Gastroesophageal sphincter (tissue), 3 donors: ENCODE measurements around the gene TMUB2.

Experiments
- CTCF ChIP-seq, 4 experiments: fragments of 200-600 bp in 2 of 4; fragments of 450-650 bp in 2 of 4; sonication (generic) in 1 of 4; IDR thresholded peaks; one replicate each; pipeline ENCODE4 v1.5.1; 2017 to 2019; ENCODE audit warnings: antibody characterized with exemption in 4 of 4, mild to moderate bottlenecking in 2 of 4, moderate library complexity in 2 of 4
- POLR2A ChIP-seq, 2 donors: fragments of 450-650 bp; IDR thresholded peaks; one replicate each; pipeline ENCODE4 v1.6.1; 2017; ENCODE audit warnings: antibody characterized with exemption in 2 of 2, mild to moderate bottlenecking in 2 of 2, moderate library complexity in 1 of 2

DNA sequence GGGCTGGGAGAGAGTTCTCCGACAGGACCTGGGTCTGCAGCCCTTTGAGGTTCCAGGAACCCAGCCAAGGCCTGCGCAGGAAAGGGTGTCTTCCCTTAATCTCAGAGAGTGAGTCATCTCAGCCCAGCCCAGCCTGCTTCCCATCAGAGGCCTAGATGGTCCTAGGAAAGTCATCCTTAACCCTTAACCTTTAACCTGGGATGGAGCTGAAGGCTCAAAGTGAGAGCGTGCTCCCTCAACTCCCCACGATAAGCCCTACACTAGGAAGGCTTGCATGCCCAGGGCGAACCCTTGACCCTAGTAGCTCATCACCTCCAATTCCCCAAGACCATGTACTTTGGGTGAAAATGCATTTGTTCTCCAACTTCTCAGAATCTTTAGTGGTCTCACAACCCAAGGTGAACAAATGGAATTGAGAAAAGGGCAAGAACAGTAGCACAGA is 17.7 kb downstream of the TMUB2 start:
- TF ChIP-seq CTCF (IDR thresholded peaks at IDR 0.05) = no peak
- no peak for TF ChIP-seq POLR2A (IDR thresholded peaks at IDR 0.05)
